Upper lobe of left lung (tissue), 4 donors: Measurements from ENCODE around the gene DCTN4.

Source experiments
- CTCF ChIP-seq, 6 experiments: fragments of 450-650 bp in 4 of 6; fragments of 200-600 bp in 2 of 6; sonication (generic) in 2 of 6; IDR thresholded peaks; one replicate each; pipeline ENCODE4 v1.5.1; 2016 to 2019; ENCODE audit warnings: antibody characterized with exemption in 6 of 6
- POLR2A ChIP-seq, 4 donors: fragments of 450-650 bp; IDR thresholded peaks; one replicate each; pipeline ENCODE4 v1.5.1; 2016 to 2017; ENCODE audit warnings: antibody characterized with exemption in 4 of 4, mild to moderate bottlenecking in 2 of 4
- POLR2AphosphoS5 ChIP-seq, 2 donors: sonication (generic); formaldehyde crosslinking; IDR thresholded peaks; one replicate each; pipeline ENCODE4 v1.5.1; 2017; ENCODE audit warnings: antibody characterized with exemption in 2 of 2

- TF ChIP-seq CTCF (IDR thresholded peaks at IDR 0.05) (no peak), POLR2A (IDR thresholded peaks at IDR 0.05) (no peak), POLR2AphosphoS5 (IDR thresholded peaks at IDR 0.05) (no peak)
Observed at GRCh38 chr5:150672884-150673275, 85.9 kb downstream of the DCTN4 start.
